ENCODE data around the gene CWC27. TPM values are rescaled to one million over a fixed set of nuclear protein-coding genes. Genes with fewer than 3 reads are reported as not detected.

The CWC27 gene, protein sequence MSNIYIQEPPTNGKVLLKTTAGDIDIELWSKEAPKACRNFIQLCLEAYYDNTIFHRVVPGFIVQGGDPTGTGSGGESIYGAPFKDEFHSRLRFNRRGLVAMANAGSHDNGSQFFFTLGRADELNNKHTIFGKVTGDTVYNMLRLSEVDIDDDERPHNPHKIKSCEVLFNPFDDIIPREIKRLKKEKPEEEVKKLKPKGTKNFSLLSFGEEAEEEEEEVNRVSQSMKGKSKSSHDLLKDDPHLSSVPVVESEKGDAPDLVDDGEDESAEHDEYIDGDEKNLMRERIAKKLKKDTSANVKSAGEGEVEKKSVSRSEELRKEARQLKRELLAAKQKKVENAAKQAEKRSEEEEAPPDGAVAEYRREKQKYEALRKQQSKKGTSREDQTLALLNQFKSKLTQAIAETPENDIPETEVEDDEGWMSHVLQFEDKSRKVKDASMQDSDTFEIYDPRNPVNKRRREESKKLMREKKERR
- total RNA-seq = 16.3 TPM
- long read RNA-seq, transcript CWC27-201 (14 exons, 2,078 nt) = major isoform, 12 of 17 reads
- long read RNA-seq, partial matches to known transcripts = 3 of 17 reads
- long read RNA-seq, other reads (novel, unspliced or antisense) = 2 of 17 reads

GRCh38 chr5:64768358-64769312 lies at the start of gene CWC27, which contains the start of gene SREK1IP1:
TSS of gene CWC27 (plus strand) at chr5:64768930. CDS start at chr5:64769147, 217 bp downstream.
TSS of gene SREK1IP1 (minus strand) at chr5:64768691. CDS start at chr5:64768517, 174 bp downstream.
- TF ChIP-seq, protein P1, sequence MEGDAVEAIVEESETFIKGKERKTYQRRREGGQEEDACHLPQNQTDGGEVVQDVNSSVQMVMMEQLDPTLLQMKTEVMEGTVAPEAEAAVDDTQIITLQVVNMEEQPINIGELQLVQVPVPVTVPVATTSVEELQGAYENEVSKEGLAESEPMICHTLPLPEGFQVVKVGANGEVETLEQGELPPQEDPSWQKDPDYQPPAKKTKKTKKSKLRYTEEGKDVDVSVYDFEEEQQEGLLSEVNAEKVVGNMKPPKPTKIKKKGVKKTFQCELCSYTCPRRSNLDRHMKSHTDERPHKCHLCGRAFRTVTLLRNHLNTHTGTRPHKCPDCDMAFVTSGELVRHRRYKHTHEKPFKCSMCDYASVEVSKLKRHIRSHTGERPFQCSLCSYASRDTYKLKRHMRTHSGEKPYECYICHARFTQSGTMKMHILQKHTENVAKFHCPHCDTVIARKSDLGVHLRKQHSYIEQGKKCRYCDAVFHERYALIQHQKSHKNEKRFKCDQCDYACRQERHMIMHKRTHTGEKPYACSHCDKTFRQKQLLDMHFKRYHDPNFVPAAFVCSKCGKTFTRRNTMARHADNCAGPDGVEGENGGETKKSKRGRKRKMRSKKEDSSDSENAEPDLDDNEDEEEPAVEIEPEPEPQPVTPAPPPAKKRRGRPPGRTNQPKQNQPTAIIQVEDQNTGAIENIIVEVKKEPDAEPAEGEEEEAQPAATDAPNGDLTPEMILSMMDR (IDR thresholded peaks at IDR 0.05) = peak; percentile 27
- DNase-seq = peak; percentile 89
- Histone ChIP-seq H3K4me1 (peaks cover 35% of the 10 kb centered on the region), H3K27me3 (no peaks in the 10 kb centered on the region), H3K27ac (peak within 1 kb of the TSS; percentile 95), H3K9me3 (no peaks in the 10 kb centered on the region), H3K36me3 (peaks cover 12% of the 10 kb centered on the region), H3K4me3 (peak within 1 kb of the TSS; percentile 71)
- intact Hi-C loops (cut with DNase I) = no loop called here
- peak; percentile 99 for ATAC-seq

DNA sequence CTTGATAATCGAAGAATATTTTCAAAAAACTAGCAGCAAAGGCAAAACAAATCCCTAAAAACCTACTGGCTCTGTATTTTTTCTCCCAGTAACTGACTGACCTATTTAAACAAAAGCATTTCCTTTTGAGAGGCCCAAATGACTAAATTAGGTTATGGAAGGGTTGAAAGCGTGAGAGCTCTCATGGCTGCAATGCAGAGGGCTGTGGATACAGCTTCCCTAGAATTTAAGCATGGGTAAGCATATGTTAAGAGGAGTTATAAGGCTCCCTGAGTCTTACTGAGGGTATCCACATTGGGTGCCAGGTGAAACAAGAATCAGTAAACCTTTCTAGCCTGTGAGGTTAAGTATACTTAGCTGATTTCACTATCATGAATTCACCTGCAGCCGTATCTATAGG lies 46.1 kb upstream of the CWC27 start:
- TF ChIP-seq, protein P1 (IDR thresholded peaks at IDR 0.05) = no peak

DNA sequence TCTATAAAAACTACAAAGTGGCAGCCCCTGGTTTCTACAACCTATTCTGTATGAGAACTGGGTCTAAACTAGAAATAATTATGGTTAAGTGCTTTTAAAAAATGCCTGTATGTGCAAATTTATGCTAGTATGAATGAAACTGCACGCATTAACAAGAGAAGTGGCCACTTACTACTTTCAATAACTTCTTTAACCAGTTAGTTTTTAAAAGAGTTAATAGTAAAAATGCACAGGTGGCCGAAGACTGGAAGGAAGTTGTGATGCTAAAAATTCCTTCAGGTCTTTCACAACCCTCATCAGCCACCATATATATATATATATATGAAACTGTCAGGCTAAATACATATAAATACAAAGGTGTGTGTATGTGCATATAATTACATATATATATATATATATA lies 41.6 kb upstream of the CWC27 start:
- Histone ChIP-seq H3K36me3 (peaks cover 58% of the 10 kb centered on the region), H3K9me3 (no peaks in the 10 kb centered on the region), H3K27me3 (no peaks in the 10 kb centered on the region), H3K4me1 (no peaks in the 10 kb centered on the region), H3K27ac (no peak overlapping the region), H3K4me3 (no peak overlapping the region)
- intact Hi-C loops (cut with DNase I) = no loop called here
- no peak for DNase-seq
- no peak for ATAC-seq
- TF ChIP-seq, protein P1 (IDR thresholded peaks at IDR 0.05) = no peak

More for the DNA sequence above, 46.1 kb upstream of the CWC27 start:
- no peaks in the 10 kb centered on the region for H3K4me1 ChIP-seq
- no peaks in the 10 kb centered on the region for H3K27me3 ChIP-seq
- H3K27ac ChIP-seq = no peak overlapping the region
- H3K9me3 ChIP-seq = no peaks in the 10 kb centered on the region
- DNase-seq (no peak), ATAC-seq (no peak)
- H3K4me3 ChIP-seq = no peak overlapping the region
- intact Hi-C loops (cut with DNase I) = no loop called here
- H3K36me3 ChIP-seq = peaks cover 57% of the 10 kb centered on the region

- no peak for DNase-seq
- Histone ChIP-seq H3K4me3 (no peak overlapping the region), H3K9me3 (no peaks in the 10 kb centered on the region), H3K27ac (no peak overlapping the region), H3K36me3 (peaks cover 26% of the 10 kb centered on the region), H3K4me1 (no peaks in the 10 kb centered on the region), H3K27me3 (no peaks in the 10 kb centered on the region)
- ATAC-seq = no peak
- intact Hi-C loops (cut with DNase I) = no loop called here
- TF ChIP-seq, protein P1 (IDR thresholded peaks at IDR 0.05) = no peak
These were observed 26.3 kb upstream of the CWC27 start for GRCh38 chr5:64742411-64742810.

GRCh38 chr5:64742821-64743220 lies 25.9 kb upstream of the CWC27 start:
- no peak for ATAC-seq
- intact Hi-C loops (cut with DNase I) = no loop called here
- H3K36me3 ChIP-seq = peaks cover 26% of the 10 kb centered on the region
- no peak for DNase-seq
- no peak overlapping the region for H3K4me3 ChIP-seq
- H3K9me3 ChIP-seq = no peaks in the 10 kb centered on the region
- no peaks in the 10 kb centered on the region for H3K27me3 ChIP-seq
- TF ChIP-seq, protein P1 (IDR thresholded peaks at IDR 0.05) = no peak
- H3K27ac ChIP-seq = no peak overlapping the region
- H3K4me1 ChIP-seq = no peaks in the 10 kb centered on the region
